Nephron (organoid): Measurements from ENCODE around the gene MMP25.
"Not testable (repeated sequence)": the region's sequence is repeated elsewhere in the genome, so short reads cannot be mapped to it uniquely, and the experiment has no call there.

Experiments
- H3K27ac Mint-ChIP-seq, 3 experiments: 2 replicates each; pipeline ENCODE4 v1.8.0; 2020; ENCODE audit warnings: mixed read lengths in 3 of 3, mild to moderate bottlenecking in 2 of 3, moderate library complexity in 1 of 3
- H3K27me3 Mint-ChIP-seq: 2 replicates; pipeline ENCODE4 v1.8.0; 2021; ENCODE audit warnings: low read depth, mild to moderate bottlenecking, moderate library complexity, mixed read lengths
- H3K36me3 Mint-ChIP-seq: 2 replicates; pipeline ENCODE4 v1.8.0; 2020; ENCODE audit warnings: low read depth, mixed read lengths
- H3K4me1 Mint-ChIP-seq: 2 replicates; pipeline ENCODE4 v1.8.0; 2020; ENCODE audit warnings: mixed read lengths
- H3K4me3 Mint-ChIP-seq, 3 experiments: 2 replicates each; pipeline ENCODE4 v1.8.0; 2020; ENCODE audit warnings: mild to moderate bottlenecking in 3 of 3, mixed read lengths in 3 of 3, moderate library complexity in 2 of 3
- H3K9me3 Mint-ChIP-seq: 2 replicates; pipeline ENCODE4 v1.8.0; 2020; ENCODE audit warnings: mixed read lengths
- TF ChIP-seq, protein P1 (sequence below), 3 experiments: fragments of 200-600 bp; sonication (generic); IDR thresholded peaks; one replicate each; pipeline ENCODE4 v1.5.0; 2021; ENCODE audit warnings: antibody characterized with exemption in 3 of 3; ENCODE audit not compliant: unreplicated experiment in 3 of 3

MMP25 gene

DNA sequence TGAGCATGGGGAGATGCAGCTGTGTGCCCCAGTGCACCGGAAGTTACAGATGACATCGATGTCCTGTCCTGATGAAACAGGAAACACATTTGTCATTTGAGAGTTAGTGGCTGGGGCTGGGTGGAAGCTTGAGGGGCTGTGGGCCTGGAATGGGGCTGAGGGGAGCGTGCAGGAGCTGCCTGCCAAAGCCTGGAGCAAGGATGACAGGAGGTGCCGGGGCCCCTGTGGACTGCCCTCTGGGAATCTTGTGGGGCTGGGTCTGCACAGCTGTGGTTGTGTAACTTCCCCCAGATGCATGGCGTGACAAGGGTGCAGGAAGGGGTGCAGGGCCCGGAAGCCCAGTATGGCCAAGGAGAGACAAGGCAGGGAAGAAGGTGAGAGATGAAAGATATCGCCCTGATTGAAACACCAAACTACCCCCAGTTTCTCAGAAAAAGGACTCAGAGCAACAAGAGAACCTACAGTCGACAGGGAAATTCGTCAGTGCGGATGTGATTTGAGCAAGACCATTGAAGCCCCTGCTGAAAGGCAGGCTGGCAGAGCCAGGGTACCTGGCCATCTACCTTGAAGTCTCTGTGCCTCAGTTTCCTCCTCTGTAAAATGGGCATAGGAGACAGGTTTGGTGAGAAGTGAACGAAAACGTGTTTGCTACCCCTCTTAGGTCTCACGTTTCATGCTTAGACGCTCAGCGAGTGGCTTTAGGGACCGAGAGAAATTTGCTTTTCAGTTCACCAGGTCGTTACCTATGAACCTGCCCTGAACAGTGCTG, 8.8 kb downstream of the MMP25 start:
- TF ChIP-seq, protein P1, sequence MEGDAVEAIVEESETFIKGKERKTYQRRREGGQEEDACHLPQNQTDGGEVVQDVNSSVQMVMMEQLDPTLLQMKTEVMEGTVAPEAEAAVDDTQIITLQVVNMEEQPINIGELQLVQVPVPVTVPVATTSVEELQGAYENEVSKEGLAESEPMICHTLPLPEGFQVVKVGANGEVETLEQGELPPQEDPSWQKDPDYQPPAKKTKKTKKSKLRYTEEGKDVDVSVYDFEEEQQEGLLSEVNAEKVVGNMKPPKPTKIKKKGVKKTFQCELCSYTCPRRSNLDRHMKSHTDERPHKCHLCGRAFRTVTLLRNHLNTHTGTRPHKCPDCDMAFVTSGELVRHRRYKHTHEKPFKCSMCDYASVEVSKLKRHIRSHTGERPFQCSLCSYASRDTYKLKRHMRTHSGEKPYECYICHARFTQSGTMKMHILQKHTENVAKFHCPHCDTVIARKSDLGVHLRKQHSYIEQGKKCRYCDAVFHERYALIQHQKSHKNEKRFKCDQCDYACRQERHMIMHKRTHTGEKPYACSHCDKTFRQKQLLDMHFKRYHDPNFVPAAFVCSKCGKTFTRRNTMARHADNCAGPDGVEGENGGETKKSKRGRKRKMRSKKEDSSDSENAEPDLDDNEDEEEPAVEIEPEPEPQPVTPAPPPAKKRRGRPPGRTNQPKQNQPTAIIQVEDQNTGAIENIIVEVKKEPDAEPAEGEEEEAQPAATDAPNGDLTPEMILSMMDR (IDR thresholded peaks at IDR 0.05; ENCODE audit: unreplicated experiment in 3 of 3) = no peak
- peak overlapping the region in 1 of 3 experiments; percentile 37 for H3K4me3 Mint-ChIP-seq
- no peaks in the 10 kb centered on the region for H3K9me3 Mint-ChIP-seq
- H3K27me3 Mint-ChIP-seq = peaks cover 35% of the 10 kb centered on the region
- peaks cover 7% of the 10 kb centered on the region for H3K4me1 Mint-ChIP-seq
- peaks cover 4% of the 10 kb centered on the region for H3K36me3 Mint-ChIP-seq
- H3K27ac Mint-ChIP-seq = no peak overlapping the region

- Mint-ChIP-seq H3K27me3 (peaks cover 35% of the 10 kb centered on the region), H3K4me1 (peaks cover 12% of the 10 kb centered on the region), H3K4me3 (peak overlapping the region in 2 of 3 experiments; percentile 16 to 56)
- not testable (repeated sequence) for H3K36me3 Mint-ChIP-seq, H3K27ac Mint-ChIP-seq, H3K9me3 Mint-ChIP-seq
Measured at GRCh38 chr16:3055734-3056115, 9.4 kb downstream of the MMP25 start.

GRCh38 chr16:3056336-3057180, 10.2 kb downstream of the MMP25 start:
- no peak overlapping the region for H3K27ac Mint-ChIP-seq
- H3K36me3 Mint-ChIP-seq = peaks cover 4% of the 10 kb centered on the region
- H3K4me1 Mint-ChIP-seq = peaks cover 15% of the 10 kb centered on the region
- H3K27me3 Mint-ChIP-seq = peaks cover 31% of the 10 kb centered on the region
- no peaks in the 10 kb centered on the region for H3K9me3 Mint-ChIP-seq
- TF ChIP-seq, protein P1 (IDR thresholded peaks at IDR 0.05; ENCODE audit: unreplicated experiment in 3 of 3) = no peak
- H3K4me3 Mint-ChIP-seq = peak overlapping the region; percentile 56 to 62 (median 59)

GRCh38 chr16:3057181-3058138, 11.1 kb downstream of the MMP25 start:
- TF ChIP-seq, protein P1 (IDR thresholded peaks at IDR 0.05; ENCODE audit: unreplicated experiment in 3 of 3) = no peak
- H3K27ac Mint-ChIP-seq = no peak overlapping the region
- peak overlapping the region; percentile 56 to 62 (median 59) for H3K4me3 Mint-ChIP-seq
- peaks cover 19% of the 10 kb centered on the region for H3K4me1 Mint-ChIP-seq
- H3K27me3 Mint-ChIP-seq = peaks cover 23% of the 10 kb centered on the region
- no peaks in the 10 kb centered on the region for H3K9me3 Mint-ChIP-seq
- H3K36me3 Mint-ChIP-seq = peaks cover 4% of the 10 kb centered on the region

GRCh38 chr16:3058139-3059030, 12.0 kb downstream of the MMP25 start:
- H3K4me1 Mint-ChIP-seq = peaks cover 19% of the 10 kb centered on the region
- H3K4me3 Mint-ChIP-seq = peak overlapping the region; percentile 86 to 90 (median 87)
- H3K27me3 Mint-ChIP-seq = peaks cover 22% of the 10 kb centered on the region
- H3K27ac Mint-ChIP-seq = no peak overlapping the region
- TF ChIP-seq, protein P1 (IDR thresholded peaks at IDR 0.05; ENCODE audit: unreplicated experiment in 3 of 3) = no peak
- no peaks in the 10 kb centered on the region for H3K9me3 Mint-ChIP-seq
- H3K36me3 Mint-ChIP-seq = peaks cover 4% of the 10 kb centered on the region
